Loucy (cell line): Measurements from ENCODE around the gene GPR153.

ENCODE experiments used
- H2AFZ ChIP-seq: fragments of 200-600 bp; sonication (generic); 2 replicates; pipeline ENCODE4 v1.6.0; 2016; ENCODE audit warnings: antibody characterized with exemption, mild to moderate bottlenecking, low read length, moderate library complexity
- H3F3A ChIP-seq: fragments of 200-600 bp; 2 replicates; pipeline ENCODE4 v1.6.0; 2016; ENCODE audit warnings: antibody characterized with exemption, low read depth, mild to moderate bottlenecking
- H3K27me3 ChIP-seq: fragments of 200-600 bp; sonication (generic); 2 replicates; pipeline ENCODE4 v1.6.1; 2014; ENCODE audit warnings: low read length, mild to moderate bottlenecking; ENCODE audit not compliant: insufficient read depth, poor library complexity, severe bottlenecking
- H3K36me3 ChIP-seq: fragments of 200-600 bp; sonication (generic); 2 replicates; pipeline ENCODE4 v1.6.1; 2016; ENCODE audit warnings: low read length; ENCODE audit not compliant: insufficient read depth
- H3K4me1 ChIP-seq: fragments of 200-600 bp; sonication (generic); 2 replicates; pipeline ENCODE4 v1.5.1; 2014; ENCODE audit warnings: low read length, mild to moderate bottlenecking; ENCODE audit not compliant: insufficient read depth, poor library complexity, severe bottlenecking
- H3K4me2 ChIP-seq: fragments of 200-600 bp; sonication (generic); 2 replicates; pipeline ENCODE4 v1.6.0; 2014; ENCODE audit warnings: antibody characterized with exemption, low read length, low read depth, mild to moderate bottlenecking; ENCODE audit not compliant: poor library complexity, severe bottlenecking
- H3K4me3 ChIP-seq: fragments of 200-600 bp; sonication (generic); 2 replicates; pipeline ENCODE4 v1.5.1; 2014; ENCODE audit warnings: low read length, mild to moderate bottlenecking, mixed read lengths; ENCODE audit not compliant: poor library complexity, severe bottlenecking
- H3K79me2 ChIP-seq: fragments of 200-600 bp; sonication (generic); 2 replicates; pipeline ENCODE4 v1.6.1; 2014; ENCODE audit warnings: low read length; ENCODE audit not compliant: insufficient read depth
- H3K9ac ChIP-seq: fragments of 200-600 bp; sonication (generic); 2 replicates; pipeline ENCODE4 v1.6.0; 2014; ENCODE audit warnings: mild to moderate bottlenecking, low read depth, low read length, moderate library complexity; ENCODE audit not compliant: poor library complexity, severe bottlenecking
- H3K9me2 ChIP-seq: fragments of 200-600 bp; sonication (generic); replicated peaks from 2 replicates; pipeline ENCODE4 v1.6.1; 2016; ENCODE audit warnings: low read depth, low read length, mixed read lengths
- H3K9me3 ChIP-seq: fragments of 200-600 bp; sonication (generic); 2 replicates; pipeline ENCODE4 v1.6.1; 2014; ENCODE audit warnings: mild to moderate bottlenecking, antibody characterized with exemption, low read length, low read depth; ENCODE audit not compliant: insufficient read depth
- H4K20me1 ChIP-seq: fragments of 200-600 bp; sonication (generic); 2 replicates; pipeline ENCODE4 v1.6.0; 2014; ENCODE audit warnings: antibody characterized with exemption, low read length, mild to moderate bottlenecking; ENCODE audit not compliant: insufficient read depth, poor library complexity, severe bottlenecking
- CTCF ChIP-seq: fragments of 200-600 bp; sonication (generic); conservative IDR thresholded peaks from 2 replicates; pipeline ENCODE4 v1.5.1; 2014; ENCODE audit warnings: mild to moderate bottlenecking, antibody characterized with exemption, low read length
- EZH2phosphoT487 ChIP-seq: fragments of 200-600 bp; IDR thresholded peaks from 2 replicates; pipeline ENCODE4 v1.6.1; 2018; ENCODE audit warnings: antibody characterized with exemption, mild to moderate bottlenecking, moderate library complexity, borderline replicate concordance

GPR153 gene

DNA sequence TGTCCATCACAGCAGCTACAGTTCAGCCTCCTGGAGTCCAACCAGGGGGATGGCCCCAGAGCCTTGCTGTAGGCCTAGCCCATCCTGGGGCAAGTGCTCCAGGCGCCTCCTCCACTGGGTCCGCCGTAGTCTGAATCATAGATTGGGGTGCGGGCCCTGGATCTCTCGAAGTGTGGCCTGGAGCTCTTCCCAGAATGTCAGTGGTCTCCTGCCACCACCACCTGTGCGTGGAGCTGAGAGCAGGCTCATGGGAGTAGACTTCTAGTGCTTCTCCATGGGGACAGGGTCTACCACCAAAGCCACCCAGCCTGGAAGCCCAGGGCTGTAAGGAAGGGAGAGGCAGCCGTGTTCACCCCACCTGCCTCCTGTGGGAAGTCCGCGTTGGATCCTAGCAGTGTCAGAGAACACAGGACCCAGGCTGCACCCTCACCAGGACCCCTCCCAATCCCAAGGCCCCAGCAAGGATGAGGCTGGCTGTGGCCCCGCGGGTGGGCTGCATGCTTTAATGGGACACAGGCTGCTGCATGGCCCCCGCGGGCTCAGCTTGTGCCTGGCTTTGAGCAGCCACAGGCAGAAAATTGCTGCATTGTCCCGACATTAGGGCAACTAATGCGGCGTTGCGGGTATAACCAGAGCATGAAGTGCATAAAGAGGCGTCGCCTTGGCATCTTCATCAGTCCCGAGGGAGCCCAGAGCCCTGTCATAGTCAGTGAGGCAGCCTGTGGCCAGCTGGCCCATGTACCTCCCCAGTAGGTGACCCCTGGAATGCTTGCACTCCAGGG is 17.7 kb downstream of the GPR153 start:
- Histone ChIP-seq H3K4me2 (no peak overlapping the region), H3K9me3 (no peaks in the 10 kb centered on the region), H3F3A (no peaks in the 10 kb centered on the region), H3K9me2 (no peaks in the 10 kb centered on the region), H3K9ac (no peak overlapping the region), H3K4me1 (no peaks in the 10 kb centered on the region), H2AFZ (no peak overlapping the region), H3K79me2 (no peaks in the 10 kb centered on the region), H3K4me3 (no peak overlapping the region), H3K27me3 (no peaks in the 10 kb centered on the region), H4K20me1 (no peaks in the 10 kb centered on the region), H3K36me3 (no peaks in the 10 kb centered on the region)
- TF ChIP-seq CTCF (no peak), EZH2phosphoT487 (no peak)

DNA sequence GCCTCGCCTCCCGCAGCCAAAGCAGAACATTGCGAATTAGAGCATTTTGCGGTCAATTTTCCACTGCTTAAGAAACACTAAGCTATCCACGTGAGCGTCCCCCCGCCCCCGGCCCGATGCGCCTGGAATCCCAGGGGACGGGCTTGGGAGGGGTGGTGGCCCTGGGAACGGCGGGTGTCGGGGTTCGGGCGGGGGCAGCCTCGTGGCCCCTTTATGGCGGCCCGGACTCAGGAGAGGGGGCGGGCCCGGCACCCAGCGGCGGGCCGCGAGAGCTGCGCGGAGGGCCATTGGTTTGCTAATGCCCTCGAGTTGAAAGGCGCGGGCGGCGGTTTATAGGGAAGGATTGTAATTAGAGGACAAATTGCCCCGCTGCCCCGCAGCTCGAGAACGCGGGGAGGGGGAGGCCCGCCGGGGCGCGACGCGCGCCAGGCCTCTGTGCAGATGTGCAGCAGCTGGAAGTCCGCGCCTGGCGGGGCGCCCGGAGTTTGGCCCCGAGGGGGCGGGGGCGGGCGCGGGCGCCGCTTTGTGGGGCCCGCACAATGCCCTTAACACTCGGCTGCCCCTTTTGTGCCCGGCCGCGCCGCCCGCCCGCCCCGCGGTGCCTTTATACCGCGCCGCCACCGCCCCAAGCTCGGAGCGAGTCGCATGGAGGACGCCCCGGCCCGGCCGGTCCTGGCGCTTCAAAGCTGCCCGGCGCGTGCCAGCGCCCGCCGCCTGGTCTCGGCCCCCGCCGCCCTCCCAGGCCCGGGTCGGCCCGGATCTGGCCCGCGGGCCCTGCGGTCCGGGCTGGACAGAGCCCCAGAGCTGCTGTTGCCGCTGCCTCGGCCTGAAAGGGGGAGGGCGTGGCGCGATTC is 18.8 kb downstream of the GPR153 start:
- no peak overlapping the region for H2AFZ ChIP-seq
- no peak overlapping the region for H3K4me3 ChIP-seq

More for the DNA sequence above, 18.8 kb downstream of the GPR153 start:
- H3K36me3 ChIP-seq = no peaks in the 10 kb centered on the region
- H3K27me3 ChIP-seq = no peaks in the 10 kb centered on the region
- H3K79me2 ChIP-seq = no peaks in the 10 kb centered on the region
- no peak overlapping the region for H3K9ac ChIP-seq
- H4K20me1 ChIP-seq = no peaks in the 10 kb centered on the region
- H3F3A ChIP-seq = no peaks in the 10 kb centered on the region
- no peak overlapping the region for H3K4me2 ChIP-seq
- H3K9me3 ChIP-seq = no peaks in the 10 kb centered on the region
- TF ChIP-seq CTCF (no peak), EZH2phosphoT487 (no peak)
- no peaks in the 10 kb centered on the region for H3K9me2 ChIP-seq
- no peaks in the 10 kb centered on the region for H3K4me1 ChIP-seq
